Lung microvascular endothelial cell (primary cell): ENCODE data around the gene EMILIN2. TPM values are rescaled to one million over a fixed set of nuclear protein-coding genes. Genes with fewer than 3 reads are reported as not detected.
"Not testable (repeated sequence)": the region's sequence is repeated elsewhere in the genome, so short reads cannot be mapped to it uniquely, and the experiment has no call there.

Experiments used
- DNase-seq, 2 donors: peaks; one replicate each; pipeline versions ENCODE4 v3.0.0 to v3.0.0-alpha.2; 2010; ENCODE audit warnings: low read depth in 2 of 2
- total RNA-seq: library from RNA; depleted of rRNA; stranded (reverse); fragments of >200 nt; gene quantifications from 2 replicates; pipeline ENCODE4 v1.2.1, GENCODE V29; 2014

The EMILIN2 gene
- total RNA-seq, 1 donor from 2014 or later = 4.8 TPM

DNA sequence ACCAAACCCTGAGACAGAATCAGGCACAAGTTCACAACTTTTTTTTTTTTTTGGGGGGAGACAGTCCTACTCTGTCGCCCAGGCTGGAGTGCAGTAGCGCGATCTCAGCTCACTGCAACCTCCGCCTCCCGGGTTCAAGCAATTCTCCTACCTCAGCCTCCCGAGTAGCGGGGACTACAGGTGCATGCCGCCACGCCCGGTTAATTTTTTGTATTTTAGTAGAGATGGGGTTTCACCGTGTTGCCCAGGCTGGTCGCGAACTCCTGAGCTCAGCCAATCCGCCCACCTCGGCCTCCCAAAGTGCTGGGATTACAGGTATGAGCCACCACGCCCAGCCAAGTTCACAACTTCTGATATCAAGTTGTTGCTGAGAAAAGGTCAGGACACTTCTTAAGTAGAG is 68.7 kb downstream of the EMILIN2 start:
- DNase-seq = not testable (repeated sequence)

DNA sequence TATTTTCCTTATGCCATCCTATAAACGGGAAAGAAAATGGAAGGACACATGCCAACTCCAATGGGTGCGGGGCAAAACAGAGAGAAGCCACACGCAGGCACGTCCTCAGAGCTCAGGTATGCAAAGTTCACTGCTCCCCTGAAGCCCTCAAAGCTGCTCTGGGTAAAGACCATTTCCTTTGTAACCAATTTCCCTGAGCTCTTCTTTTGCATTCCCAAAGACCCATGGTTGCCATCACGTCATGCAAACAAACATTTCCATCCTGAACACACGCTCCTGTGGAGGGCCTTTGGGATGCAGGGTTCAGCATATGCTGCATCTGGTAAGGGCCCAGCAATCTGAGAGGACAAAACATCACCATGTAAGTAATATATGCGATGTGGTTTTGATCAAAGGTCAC is 69.4 kb downstream of the EMILIN2 start:
- peak; percentile 28 to 50 for DNase-seq

GRCh38 chr18:2917259-2918047 is 70.6 kb downstream of the EMILIN2 start:
- DNase-seq = peak; percentile 41 to 45

- no peak for DNase-seq
These were observed 72.2 kb downstream of the EMILIN2 start for GRCh38 chr18:2918761-2919550.

GRCh38 chr18:2919600-2919999 is 72.8 kb downstream of the EMILIN2 start:
- no peak for DNase-seq

DNA sequence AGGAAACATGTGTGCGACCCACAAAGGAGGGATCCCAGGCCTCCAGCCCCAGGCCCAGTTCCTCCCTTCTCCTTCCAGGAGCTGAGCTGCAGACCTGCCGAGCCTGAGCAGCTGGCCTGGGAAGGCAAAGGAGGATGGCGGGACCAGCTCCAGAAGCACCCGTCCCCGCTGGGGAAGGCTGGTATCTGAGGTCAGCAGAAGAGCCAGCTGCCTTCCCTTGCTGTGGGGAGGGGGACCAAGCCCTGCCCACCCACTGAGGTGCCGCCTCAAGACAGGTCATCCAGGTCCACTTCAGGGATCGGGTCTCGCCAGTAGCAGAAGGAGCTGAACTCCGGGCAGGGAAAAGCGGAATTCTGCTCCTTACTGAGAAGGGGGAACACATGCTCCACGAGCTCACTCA is 73.2 kb downstream of the EMILIN2 start:
- DNase-seq = no peak

- DNase-seq = no peak
These were observed 73.9 kb downstream of the EMILIN2 start for GRCh38 chr18:2920546-2921343.

DNA sequence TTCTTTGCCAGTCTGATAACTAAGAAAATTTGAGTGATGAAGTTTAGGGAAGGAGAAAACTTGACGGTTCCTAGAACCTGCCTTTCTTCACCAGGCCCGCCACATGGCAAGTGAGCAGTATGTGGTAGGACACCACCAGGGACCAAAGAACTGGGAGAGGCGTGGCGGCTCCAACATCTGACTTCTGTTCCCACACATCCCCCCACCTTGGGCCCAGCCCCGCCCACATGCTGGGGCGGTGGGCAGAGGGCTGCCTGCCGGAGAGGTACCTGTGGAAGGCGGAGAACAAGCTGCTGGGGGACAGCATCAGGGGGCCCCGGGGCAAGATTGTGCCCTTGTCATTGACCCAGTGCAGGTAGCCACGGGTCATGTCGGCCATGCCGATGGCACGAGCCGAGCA is 75.0 kb downstream of the EMILIN2 start:
- DNase-seq = no peak

GRCh38 chr18:2923464-2923863 is 76.7 kb downstream of the EMILIN2 start:
- peak; percentile 62 to 90 for DNase-seq

- DNase-seq = no peak
These were observed 78.1 kb downstream of the EMILIN2 start for GRCh38 chr18:2924920-2925319.

GRCh38 chr18:2926528-2926927 is 79.7 kb downstream of the EMILIN2 start:
- no peak for DNase-seq

GRCh38 chr18:2927745-2928144 is 80.9 kb downstream of the EMILIN2 start:
- DNase-seq = no peak

GRCh38 chr18:2932247-2933181 is 85.7 kb downstream of the EMILIN2 start:
- peak; percentile 72 to 79 for DNase-seq

DNA sequence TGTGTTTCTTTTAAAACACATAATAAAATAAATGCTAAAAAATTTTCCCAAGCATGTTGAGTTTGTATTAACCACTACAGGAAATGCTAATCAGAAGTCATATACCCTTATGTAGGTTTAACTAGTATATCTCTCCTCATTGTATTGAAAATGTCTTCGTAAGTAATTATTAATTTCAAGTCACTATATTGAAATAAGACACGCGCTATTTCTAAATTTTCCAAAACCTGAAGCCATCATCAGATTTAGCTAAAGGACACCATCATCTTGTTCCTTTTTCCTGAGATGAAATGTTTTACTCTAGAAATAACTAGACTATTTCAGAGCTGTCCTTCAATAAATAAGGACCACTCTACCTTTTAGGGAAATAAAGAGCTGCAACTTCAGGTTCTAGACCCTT is 87.2 kb downstream of the EMILIN2 start:
- no peak for DNase-seq

DNA sequence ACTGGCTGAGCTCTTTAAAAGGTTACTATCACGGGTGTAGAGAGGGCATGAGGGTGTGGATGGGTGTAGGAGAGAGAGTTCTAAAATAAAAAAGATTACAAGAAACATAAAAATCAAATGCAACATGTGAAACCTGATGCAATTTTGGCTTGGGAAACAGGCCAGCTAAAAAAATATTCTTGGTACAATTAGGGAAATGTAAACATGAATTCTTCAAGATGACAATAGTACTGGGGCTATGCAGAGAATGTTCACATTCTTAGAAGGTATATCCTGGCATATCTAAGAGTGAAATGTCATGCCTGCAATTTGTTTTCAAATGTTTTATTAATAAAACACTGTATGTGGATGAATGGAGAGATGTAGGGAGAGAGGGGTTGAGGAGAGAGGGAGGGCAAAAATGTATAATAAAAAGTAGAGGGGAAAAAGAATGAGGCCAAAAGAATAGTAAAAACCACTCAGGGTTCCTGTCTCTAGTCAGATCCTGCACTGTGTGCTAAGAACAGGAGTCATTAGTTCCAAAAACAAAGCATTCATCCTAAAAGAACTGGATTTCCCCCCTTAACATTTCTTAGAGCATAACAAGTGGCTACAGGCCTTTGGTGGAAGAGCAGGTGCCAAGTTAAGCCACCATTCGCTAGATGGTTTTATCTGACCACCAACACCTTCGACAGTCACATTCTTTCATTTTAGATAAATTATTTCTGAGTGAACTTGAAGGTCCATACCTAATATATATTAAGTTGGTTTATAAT is 88.8 kb downstream of the EMILIN2 start:
- no peak for DNase-seq

- DNase-seq = no peak
These were observed 92.5 kb downstream of the EMILIN2 start for GRCh38 chr18:2939317-2939716.

- DNase-seq = peak; percentile 57 to 62
These were observed 101.2 kb downstream of the EMILIN2 start for GRCh38 chr18:2948038-2948437.

- no peak for DNase-seq
These were observed 105.8 kb downstream of the EMILIN2 start for GRCh38 chr18:2952605-2953004.

DNA sequence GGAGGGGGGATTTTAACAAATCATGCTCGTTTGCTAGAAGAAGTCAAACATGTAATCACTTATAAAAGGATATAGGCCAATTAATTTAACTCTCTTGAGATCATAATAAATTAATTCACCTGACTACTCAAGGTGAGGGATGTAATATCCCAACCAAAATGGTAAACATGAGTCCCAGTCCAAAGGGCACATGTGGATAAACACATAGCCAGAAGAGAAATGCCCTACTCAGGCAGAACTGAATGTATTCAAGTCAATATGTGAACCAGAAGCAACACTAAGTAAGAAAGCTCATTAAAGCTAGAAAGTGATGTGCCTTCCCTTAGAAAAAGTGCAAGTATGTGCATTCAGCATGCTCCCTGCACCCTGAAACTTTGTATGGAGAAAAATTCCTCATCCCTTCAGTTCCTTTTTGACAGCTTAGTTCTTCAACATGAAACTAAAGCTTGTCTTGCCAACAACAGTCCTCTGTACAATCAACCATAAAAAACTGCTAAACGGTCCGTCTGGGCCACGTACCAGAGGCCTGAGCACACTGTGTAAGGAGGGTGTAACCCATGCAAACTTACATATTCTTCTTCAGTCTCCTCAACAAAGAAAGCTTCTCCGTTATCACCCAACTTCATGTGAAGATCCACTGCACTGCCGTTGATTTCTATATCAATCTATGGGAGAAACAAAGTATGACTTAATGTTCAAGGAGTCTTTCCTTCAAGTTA is 107.3 kb downstream of the EMILIN2 start:
- no peak for DNase-seq
